ENCODE measurements around the gene EYS.
"Not testable (repeated sequence)": the region's sequence is repeated elsewhere in the genome, so short reads cannot be mapped to it uniquely, and the experiment has no call there.

Gene EYS

GRCh38 chr6:63997734-63998133, 1709.3 kb downstream of the EYS start:
- DNase-seq (ENCODE audit: low spot score), result no peak
- no peak for TF ChIP-seq CTCF (IDR thresholded peaks at IDR 0.05; ENCODE audit: extremely low read depth, missing control alignments)

- no peak for DNase-seq (ENCODE audit: low spot score)
- no peak for TF ChIP-seq CTCF (IDR thresholded peaks at IDR 0.05; ENCODE audit: extremely low read depth, missing control alignments)
These were observed 1709.8 kb downstream of the EYS start for GRCh38 chr6:63997221-63997620.

- DNase-seq (ENCODE audit: low spot score), result no peak
- TF ChIP-seq CTCF (IDR thresholded peaks at IDR 0.05; ENCODE audit: extremely low read depth, missing control alignments), result no peak
These were observed 1721.8 kb downstream of the EYS start for GRCh38 chr6:63985223-63985622.

- DNase-seq (ENCODE audit: low spot score), result no peak
- no peak for TF ChIP-seq CTCF (IDR thresholded peaks at IDR 0.05; ENCODE audit: extremely low read depth, missing control alignments)
These were observed 1731.3 kb downstream of the EYS start for GRCh38 chr6:63975699-63976098.

GRCh38 chr6:63968650-63969049, 1738.4 kb downstream of the EYS start:
- DNase-seq (ENCODE audit: low spot score), result no peak
- TF ChIP-seq CTCF (IDR thresholded peaks at IDR 0.05; ENCODE audit: extremely low read depth, missing control alignments), result no peak

- DNase-seq (ENCODE audit: low spot score), result no peak
- TF ChIP-seq CTCF (IDR thresholded peaks at IDR 0.05; ENCODE audit: extremely low read depth, missing control alignments), result no peak
These were observed 1742.7 kb downstream of the EYS start for GRCh38 chr6:63964366-63964765.

- DNase-seq (ENCODE audit: low spot score), result no peak
- no peak for TF ChIP-seq CTCF (IDR thresholded peaks at IDR 0.05; ENCODE audit: extremely low read depth, missing control alignments)
These were observed 1743.2 kb downstream of the EYS start for GRCh38 chr6:63963769-63964315.

- DNase-seq (ENCODE audit: low spot score), result not testable (repeated sequence)
These were observed 1753.5 kb downstream of the EYS start for GRCh38 chr6:63953336-63954021.

Measured in GM20000 (cell line).